ENCODE results near the gene SIPA1L3.
"Not testable (repeated sequence)": the region's sequence is repeated elsewhere in the genome, so short reads cannot be mapped to it uniquely, and the experiment has no call there.

The SIPA1L3 gene

GRCh38 chr19:38028913-38029510 is 122.0 kb downstream of the SIPA1L3 start:
- H3K36me3 ChIP-seq: no peaks in the 10 kb centered on the region
- no peak for TF ChIP-seq CTCF (IDR thresholded peaks at IDR 0.05)
- no peaks in the 10 kb centered on the region for H3K9me3 ChIP-seq
- H3K4me1 ChIP-seq (ENCODE audit: control insufficient read depth in 1 of 2, insufficient read depth in 1 of 2, low read depth in 1 of 2, low read length in 1 of 2): peaks cover 1 to 3% of the 10 kb centered on the region in 2 experiments
- no peaks in the 10 kb centered on the region for H3K27me3 ChIP-seq
- H3K4me3 ChIP-seq (ENCODE audit: low read depth in 1 of 2, low read length in 1 of 2): no peak overlapping the region
- H3K27ac ChIP-seq: no peak overlapping the region

GRCh38 chr19:38030001-38030400 is 123.0 kb downstream of the SIPA1L3 start:
- not testable (repeated sequence) for H3K27ac ChIP-seq; H3K4me1 ChIP-seq (ENCODE audit: control insufficient read depth in 1 of 2, insufficient read depth in 1 of 2, low read depth in 1 of 2, low read length in 1 of 2); H3K4me3 ChIP-seq (ENCODE audit: low read depth in 1 of 2, low read length in 1 of 2); H3K9me3 ChIP-seq; H3K36me3 ChIP-seq; H3K27me3 ChIP-seq

- Histone ChIP-seq H3K4me1 (ENCODE audit: control insufficient read depth in 1 of 2, insufficient read depth in 1 of 2, low read depth in 1 of 2, low read length in 1 of 2) (peaks cover 4 to 10% of the 10 kb centered on the region in 2 experiments), H3K9me3 (no peaks in the 10 kb centered on the region), H3K4me3 (ENCODE audit: low read depth in 1 of 2, low read length in 1 of 2) (no peak overlapping the region), H3K36me3 (no peaks in the 10 kb centered on the region), H3K27ac (no peak overlapping the region), H3K27me3 (no peaks in the 10 kb centered on the region)
- TF ChIP-seq CTCF (IDR thresholded peaks at IDR 0.05): no peak
Measured at GRCh38 chr19:38030686-38031422, 123.8 kb downstream of the SIPA1L3 start.

GRCh38 chr19:38031423-38031770 is 124.4 kb downstream of the SIPA1L3 start:
- Histone ChIP-seq H3K36me3 (no peaks in the 10 kb centered on the region), H3K4me1 (ENCODE audit: control insufficient read depth in 1 of 2, insufficient read depth in 1 of 2, low read depth in 1 of 2, low read length in 1 of 2) (peaks cover 4 to 10% of the 10 kb centered on the region in 2 experiments), H3K27ac (no peak overlapping the region), H3K4me3 (ENCODE audit: low read depth in 1 of 2, low read length in 1 of 2) (no peak overlapping the region), H3K9me3 (no peaks in the 10 kb centered on the region), H3K27me3 (no peaks in the 10 kb centered on the region)
- TF ChIP-seq CTCF (IDR thresholded peaks at IDR 0.05): no peak

- H3K9me3 ChIP-seq: no peaks in the 10 kb centered on the region
- no peaks in the 10 kb centered on the region for H3K36me3 ChIP-seq
- peaks cover 4 to 10% of the 10 kb centered on the region in 2 experiments for H3K4me1 ChIP-seq (ENCODE audit: control insufficient read depth in 1 of 2, insufficient read depth in 1 of 2, low read depth in 1 of 2, low read length in 1 of 2)
- H3K27ac ChIP-seq: no peak overlapping the region
- TF ChIP-seq CTCF (IDR thresholded peaks at IDR 0.05): no peak
- no peaks in the 10 kb centered on the region for H3K27me3 ChIP-seq
- no peak overlapping the region for H3K4me3 ChIP-seq (ENCODE audit: low read depth in 1 of 2, low read length in 1 of 2)
Measured at GRCh38 chr19:38032151-38032550, 125.1 kb downstream of the SIPA1L3 start.

- TF ChIP-seq CTCF (IDR thresholded peaks at IDR 0.05): no peak
- Histone ChIP-seq H3K27ac (no peak overlapping the region), H3K4me1 (ENCODE audit: control insufficient read depth in 1 of 2, insufficient read depth in 1 of 2, low read depth in 1 of 2, low read length in 1 of 2) (peaks cover 4 to 10% of the 10 kb centered on the region in 2 experiments)
Measured at GRCh38 chr19:38032951-38033350, 125.9 kb downstream of the SIPA1L3 start.

More at GRCh38 chr19:38032951-38033350, 125.9 kb downstream of the SIPA1L3 start:
- Histone ChIP-seq H3K4me3 (ENCODE audit: low read depth in 1 of 2, low read length in 1 of 2) (no peak overlapping the region), H3K27me3 (no peaks in the 10 kb centered on the region), H3K36me3 (no peaks in the 10 kb centered on the region), H3K9me3 (no peaks in the 10 kb centered on the region)
